Kidney epithelial cell (primary cell): Measurements from ENCODE around the gene ADD2. TPM values are rescaled to one million over a fixed set of nuclear protein-coding genes. Genes with fewer than 3 reads are reported as not detected.

Experiments used
- DNase-seq: peaks from one replicate; pipeline ENCODE4 v3.0.0-alpha.2; 2010; ENCODE audit warnings: low read depth
- H3K27me3 ChIP-seq: 2 replicates; pipeline ENCODE4 v1.6.0; 2011; ENCODE audit warnings: low read length; ENCODE audit not compliant: control insufficient read depth, insufficient read depth
- H3K36me3 ChIP-seq: 2 replicates; pipeline ENCODE4 v1.5.1; 2011; ENCODE audit warnings: low read length; ENCODE audit not compliant: control insufficient read depth, insufficient read depth
- H3K4me3 ChIP-seq: 2 replicates; pipeline ENCODE4 v1.5.1; 2011; ENCODE audit warnings: low read depth, mild to moderate bottlenecking, control low read depth, low read length
- total RNA-seq: library from RNA; depleted of rRNA; stranded (reverse); fragments of >200 nt; gene quantifications from 2 replicates; pipeline ENCODE4 v1.2.3, GENCODE V29; 2015
- TF ChIP-seq, protein P1 (sequence below): IDR thresholded peaks from 2 replicates; pipeline ENCODE4 v1.5.1; 2011; ENCODE audit warnings: mild to moderate bottlenecking, moderate library complexity, low read length, control low read depth, inconsistent platforms; ENCODE audit not compliant: insufficient read depth, poor library complexity, severe bottlenecking

The ADD2 gene
- total RNA-seq, 1 donor from 2014 or later, result 9.9 TPM

GRCh38 chr2:70673041-70673647 is 94.9 kb downstream of the ADD2 start:
- DNase-seq, result no peak
- H3K27me3 ChIP-seq, result no peaks in the 10 kb centered on the region
- TF ChIP-seq, protein P1, sequence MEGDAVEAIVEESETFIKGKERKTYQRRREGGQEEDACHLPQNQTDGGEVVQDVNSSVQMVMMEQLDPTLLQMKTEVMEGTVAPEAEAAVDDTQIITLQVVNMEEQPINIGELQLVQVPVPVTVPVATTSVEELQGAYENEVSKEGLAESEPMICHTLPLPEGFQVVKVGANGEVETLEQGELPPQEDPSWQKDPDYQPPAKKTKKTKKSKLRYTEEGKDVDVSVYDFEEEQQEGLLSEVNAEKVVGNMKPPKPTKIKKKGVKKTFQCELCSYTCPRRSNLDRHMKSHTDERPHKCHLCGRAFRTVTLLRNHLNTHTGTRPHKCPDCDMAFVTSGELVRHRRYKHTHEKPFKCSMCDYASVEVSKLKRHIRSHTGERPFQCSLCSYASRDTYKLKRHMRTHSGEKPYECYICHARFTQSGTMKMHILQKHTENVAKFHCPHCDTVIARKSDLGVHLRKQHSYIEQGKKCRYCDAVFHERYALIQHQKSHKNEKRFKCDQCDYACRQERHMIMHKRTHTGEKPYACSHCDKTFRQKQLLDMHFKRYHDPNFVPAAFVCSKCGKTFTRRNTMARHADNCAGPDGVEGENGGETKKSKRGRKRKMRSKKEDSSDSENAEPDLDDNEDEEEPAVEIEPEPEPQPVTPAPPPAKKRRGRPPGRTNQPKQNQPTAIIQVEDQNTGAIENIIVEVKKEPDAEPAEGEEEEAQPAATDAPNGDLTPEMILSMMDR, result no peak
- no peaks in the 10 kb centered on the region for H3K36me3 ChIP-seq
- H3K4me3 ChIP-seq, result no peak overlapping the region

- TF ChIP-seq, protein P1, result no peak
- no peaks in the 10 kb centered on the region for H3K36me3 ChIP-seq
- no peak for DNase-seq
- H3K27me3 ChIP-seq, result no peaks in the 10 kb centered on the region
- H3K4me3 ChIP-seq, result no peak overlapping the region
Observed at GRCh38 chr2:70671092-70671675, 96.8 kb downstream of the ADD2 start.

DNA sequence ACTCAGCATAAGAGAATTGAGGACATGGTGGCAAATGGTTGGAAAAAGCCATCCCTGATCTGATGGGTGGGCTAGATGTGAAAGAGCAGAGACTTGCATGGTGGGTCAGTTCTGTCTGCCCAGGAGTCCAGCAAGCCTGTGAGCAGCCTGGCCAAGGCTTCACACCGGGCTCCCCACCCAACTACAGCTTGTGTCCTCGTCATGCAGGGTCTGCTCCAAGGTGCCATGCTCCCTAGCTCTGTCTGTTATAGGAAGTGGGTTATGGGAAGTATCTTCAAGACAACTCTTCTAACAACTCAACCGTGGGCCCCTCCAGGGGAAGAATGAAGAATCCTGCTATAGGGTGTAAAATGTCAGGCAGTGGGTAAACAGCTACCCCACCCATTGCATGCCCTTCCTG is 97.4 kb downstream of the ADD2 start:
- Histone ChIP-seq H3K36me3 (no peaks in the 10 kb centered on the region), H3K27me3 (no peaks in the 10 kb centered on the region), H3K4me3 (no peak overlapping the region)
- TF ChIP-seq, protein P1, result no peak
- no peak for DNase-seq

- H3K4me3 ChIP-seq, result no peak overlapping the region
- H3K36me3 ChIP-seq, result no peaks in the 10 kb centered on the region
- TF ChIP-seq, protein P1, result no peak
- no peak for DNase-seq
- no peaks in the 10 kb centered on the region for H3K27me3 ChIP-seq
Observed at GRCh38 chr2:70670202-70670601, 97.8 kb downstream of the ADD2 start.

DNA sequence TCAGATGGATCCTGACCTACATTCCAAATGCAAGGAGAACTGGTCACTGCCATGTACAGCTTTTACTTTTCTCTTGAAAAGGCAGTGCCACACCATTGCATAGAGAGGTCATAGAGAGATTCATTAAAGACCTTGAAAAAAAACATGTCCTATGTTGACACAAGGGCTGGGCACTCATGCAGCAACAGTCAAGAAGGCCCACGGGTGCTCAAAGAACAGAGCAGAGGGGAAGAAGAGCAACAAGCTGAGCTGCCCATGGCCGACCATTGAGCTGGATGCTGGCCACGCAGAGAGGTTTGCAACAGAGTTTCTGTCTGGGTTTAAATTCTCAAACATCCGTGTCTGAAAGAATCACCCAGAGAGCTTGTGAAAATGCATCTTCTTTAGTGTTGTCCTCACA is 99.1 kb downstream of the ADD2 start:
- Histone ChIP-seq H3K36me3 (no peaks in the 10 kb centered on the region), H3K4me3 (no peak overlapping the region), H3K27me3 (no peaks in the 10 kb centered on the region)
- TF ChIP-seq, protein P1, result no peak
- no peak for DNase-seq

DNA sequence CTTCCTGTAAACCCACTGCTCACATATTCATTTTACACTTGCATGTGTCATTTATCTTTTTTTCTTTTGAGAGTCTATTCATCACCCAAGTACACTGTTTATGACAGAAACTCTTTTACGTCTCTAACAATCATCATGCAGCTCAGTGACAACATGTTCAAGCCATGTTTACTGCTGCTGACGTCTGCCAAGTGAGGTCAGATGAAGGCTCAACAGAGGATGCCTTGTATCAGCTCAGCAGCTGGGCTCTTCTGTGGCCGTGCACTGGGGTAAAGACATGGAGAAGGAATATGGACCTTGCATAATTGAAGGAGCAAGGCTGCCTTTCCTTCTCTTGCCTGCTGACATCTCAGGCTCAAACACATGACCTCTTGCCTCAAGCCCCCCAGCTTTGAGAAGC is 99.6 kb downstream of the ADD2 start:
- TF ChIP-seq, protein P1, result no peak
- DNase-seq, result no peak
- H3K4me3 ChIP-seq, result no peak overlapping the region

More for the DNA sequence above, 99.6 kb downstream of the ADD2 start:
- Histone ChIP-seq H3K36me3 (no peaks in the 10 kb centered on the region), H3K27me3 (no peaks in the 10 kb centered on the region)
